ENCODE measurements around the gene UBAC2. TPM values are rescaled to one million over a fixed set of nuclear protein-coding genes. Genes with fewer than 3 reads are reported as not detected.

UBAC2 gene
- total RNA-seq, 2 donors from 2014 or later: 72.7 to 80.4 TPM

- H3K9me3 ChIP-seq (ENCODE audit: control insufficient read depth, low read length): no peaks in the 10 kb centered on the region
- H3K4me3 Mint-ChIP-seq: no peak overlapping the region
- TF ChIP-seq CTCF (conservative IDR thresholded peaks at IDR 0.05): no peak
- H3K9me3 Mint-ChIP-seq: peaks cover 9% of the 10 kb centered on the region
- H3K27me3 ChIP-seq (ENCODE audit: control insufficient read depth, insufficient read depth, low read length, poor library complexity, severe bottlenecking): no peaks in the 10 kb centered on the region
- no peak overlapping the region for H3K27ac Mint-ChIP-seq
- peaks cover 8% of the 10 kb centered on the region for H3K27me3 Mint-ChIP-seq (ENCODE audit: insufficient read depth)
- 81 to 89% methylated on average over 13 to 24 of the region's 24 CpGs for whole genome bisulfite sequencing, 2 experiments (ENCODE audit: insufficient coverage in 1 of 2, insufficient read length in 1 of 2)
- H3K4me1 Mint-ChIP-seq: peaks cover 2% of the 10 kb centered on the region
- H3K4me3 ChIP-seq (ENCODE audit: low read length): no peak overlapping the region
- H3K4me1 ChIP-seq (ENCODE audit: control insufficient read depth, insufficient read depth, low read length): no peaks in the 10 kb centered on the region
- H3K9ac ChIP-seq (ENCODE audit: extremely low read depth, low read length, poor library complexity, severe bottlenecking): no peak overlapping the region
- peak; percentile 48 for DNase-seq
- H3K36me3 Mint-ChIP-seq (ENCODE audit: low read depth): no peaks in the 10 kb centered on the region
- no peak overlapping the region for H3K27ac ChIP-seq (ENCODE audit: low read depth, low read length)
- H3K36me3 ChIP-seq (ENCODE audit: control insufficient read depth, insufficient read depth, low read length): no peaks in the 10 kb centered on the region
Measured at GRCh38 chr13:99404005-99404755, 203.5 kb downstream of the UBAC2 start.

DNA sequence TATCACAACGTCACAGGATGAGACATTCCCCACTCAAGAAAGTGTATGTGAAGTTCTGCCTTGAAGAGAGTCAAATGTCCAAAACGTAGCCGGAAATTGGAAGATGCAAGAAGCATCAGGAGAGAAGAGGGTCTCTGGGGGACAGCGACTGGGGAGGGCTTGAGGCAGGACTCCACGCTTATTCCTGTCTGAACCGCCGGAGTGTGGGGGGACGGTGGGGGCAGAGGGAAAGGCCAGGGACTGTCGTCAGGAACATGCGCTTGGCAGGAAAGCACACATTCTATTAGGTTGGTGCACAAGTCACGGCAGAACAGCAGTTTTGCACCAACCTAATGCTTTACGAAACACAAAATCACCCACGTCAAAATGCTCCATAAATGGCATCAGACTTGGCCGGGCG, 205.3 kb downstream of the UBAC2 start:
- no peak for TF ChIP-seq CTCF (conservative IDR thresholded peaks at IDR 0.05)
- DNase-seq: no peak
- H3K27ac ChIP-seq (ENCODE audit: low read depth, low read length): no peak overlapping the region
- H3K36me3 Mint-ChIP-seq (ENCODE audit: low read depth): no peaks in the 10 kb centered on the region
- no peak overlapping the region for H3K9ac ChIP-seq (ENCODE audit: extremely low read depth, low read length, poor library complexity, severe bottlenecking)
- H3K36me3 ChIP-seq (ENCODE audit: control insufficient read depth, insufficient read depth, low read length): no peaks in the 10 kb centered on the region
- H3K9me3 ChIP-seq (ENCODE audit: control insufficient read depth, low read length): no peaks in the 10 kb centered on the region
- H3K27me3 ChIP-seq (ENCODE audit: control insufficient read depth, insufficient read depth, low read length, poor library complexity, severe bottlenecking): no peaks in the 10 kb centered on the region
- no peak overlapping the region for H3K27ac Mint-ChIP-seq
- H3K4me1 Mint-ChIP-seq: peaks cover 2% of the 10 kb centered on the region
- H3K9me3 Mint-ChIP-seq: peaks cover 9% of the 10 kb centered on the region
- H3K27me3 Mint-ChIP-seq (ENCODE audit: insufficient read depth): peaks cover 9% of the 10 kb centered on the region
- 91 to 93% methylated on average over 15 of the region's 15 CpGs for WGBS, 2 experiments (ENCODE audit: insufficient coverage in 1 of 2, insufficient read length in 1 of 2)
- H3K4me3 ChIP-seq (ENCODE audit: low read length): no peak overlapping the region
- no peak overlapping the region for H3K4me3 Mint-ChIP-seq
- H3K4me1 ChIP-seq (ENCODE audit: control insufficient read depth, insufficient read depth, low read length): no peaks in the 10 kb centered on the region

DNA sequence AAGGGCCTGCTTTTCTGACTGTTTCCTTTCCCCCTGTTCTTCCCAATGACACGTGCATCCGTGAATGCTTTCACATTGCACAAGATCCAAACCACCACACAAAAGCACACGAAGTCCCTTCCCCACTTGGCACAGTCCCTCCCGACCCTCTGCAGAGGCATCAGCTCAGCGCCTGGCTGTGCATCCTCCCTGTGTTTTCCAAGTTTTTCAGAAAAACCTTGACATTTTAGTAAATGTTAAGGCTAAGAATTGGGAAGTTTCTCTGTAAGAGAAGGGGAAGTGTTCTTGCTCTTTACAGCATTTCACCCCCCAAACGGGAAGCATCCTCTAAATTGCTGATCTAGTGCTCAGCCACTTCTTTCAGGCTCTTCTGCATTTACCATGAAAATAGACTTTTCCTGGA, 206.1 kb downstream of the UBAC2 start:
- Mint-ChIP-seq H3K4me1 (peaks cover 2% of the 10 kb centered on the region), H3K27ac (no peak overlapping the region), H3K27me3 (ENCODE audit: insufficient read depth) (peaks cover 7% of the 10 kb centered on the region), H3K9me3 (peaks cover 6% of the 10 kb centered on the region), H3K4me3 (no peak overlapping the region), H3K36me3 (ENCODE audit: low read depth) (no peaks in the 10 kb centered on the region)
- no peak for TF ChIP-seq CTCF (conservative IDR thresholded peaks at IDR 0.05)
- Histone ChIP-seq H3K9me3 (ENCODE audit: control insufficient read depth, low read length) (no peaks in the 10 kb centered on the region), H3K27me3 (ENCODE audit: control insufficient read depth, insufficient read depth, low read length, poor library complexity, severe bottlenecking) (no peaks in the 10 kb centered on the region), H3K4me1 (ENCODE audit: control insufficient read depth, insufficient read depth, low read length) (no peaks in the 10 kb centered on the region), H3K4me3 (ENCODE audit: low read length) (no peak overlapping the region), H3K27ac (ENCODE audit: low read depth, low read length) (no peak overlapping the region), H3K9ac (ENCODE audit: extremely low read depth, low read length, poor library complexity, severe bottlenecking) (no peak overlapping the region), H3K36me3 (ENCODE audit: control insufficient read depth, insufficient read depth, low read length) (no peaks in the 10 kb centered on the region)
- DNase-seq: no peak
- WGBS, 2 experiments (ENCODE audit: insufficient coverage in 1 of 2, insufficient read length in 1 of 2): 73 to 83% methylated on average over 2 to 6 of the region's 6 CpGs
